HG03039 (cell line): Measurements from ENCODE around the gene CPM.
"Not testable (repeated sequence)": the region's sequence is repeated elsewhere in the genome, so short reads cannot be mapped to it uniquely, and the experiment has no call there.

Source experiments
- ATAC-seq: cut with Tn5 transposase; IDR thresholded peaks from one replicate; pipeline ENCODE4 v1.9.1; 2021; ENCODE audit warnings: mild to moderate bottlenecking, moderate library complexity; ENCODE audit not compliant: unreplicated experiment

The CPM gene

GRCh38 chr12:68810027-68810389 lies 123.0 kb downstream of the CPM start:
- not testable (repeated sequence) for ATAC-seq

GRCh38 chr12:68809190-68810026 lies 123.6 kb downstream of the CPM start:
- no peak for ATAC-seq

GRCh38 chr12:68808388-68809189 lies 124.4 kb downstream of the CPM start:
- ATAC-seq, result peak; percentile 45

- ATAC-seq, result peak; percentile 70
Measured at GRCh38 chr12:68807576-68808387, 125.2 kb downstream of the CPM start, which contains the start of gene MDM2. Gene MDM2 (plus strand): TSS chr12:68808177. CDS start chr12:68808478, 301 bp downstream.

- not testable (repeated sequence) for ATAC-seq
Measured at GRCh38 chr12:68807274-68807575, 125.7 kb downstream of the CPM start.

- ATAC-seq, result no peak
Measured at GRCh38 chr12:68806488-68807237, 126.3 kb downstream of the CPM start.

- ATAC-seq, result no peak
Measured at GRCh38 chr12:68805592-68806120, 127.3 kb downstream of the CPM start.

- no peak for ATAC-seq
Measured at GRCh38 chr12:68804657-68805591, 128.0 kb downstream of the CPM start.

GRCh38 chr12:68803948-68804656 lies 128.9 kb downstream of the CPM start:
- no peak for ATAC-seq

GRCh38 chr12:68802911-68803651 lies 129.9 kb downstream of the CPM start:
- not testable (repeated sequence) for ATAC-seq

GRCh38 chr12:68802372-68802745 lies 130.6 kb downstream of the CPM start:
- ATAC-seq, result not testable (repeated sequence)
